Measurements from ENCODE around the gene RNF224. TPM values are rescaled to one million over a fixed set of nuclear protein-coding genes. Genes with fewer than 3 reads are reported as not detected.

Gene RNF224
- total and polyA plus RNA-seq, 2 of the 13 experiments (the other 11 are each of a cell fraction or from before 2014, with no cell fraction given): 0.09 TPM; not detected in 1

GRCh38 chr9:137253717-137254623 is 26.7 kb downstream of the RNF224 start:
- ATAC-seq: peak; percentile 46
- H4K20me1 ChIP-seq (ENCODE audit: insufficient read depth, low read length): no peaks in the 10 kb centered on the region
- intact Hi-C loops (cut with micrococcal nuclease; ENCODE audit: unreplicated experiment): no loop called here
- no peaks in the 10 kb centered on the region for H3K9me3 ChIP-seq (ENCODE audit: low read length)
- in situ Hi-C loops (cut with HindIII; ENCODE audit: extremely low pct_ligation_motif_present, low pct_unique_long_range_greater_than_20kb): no loop called here
- peaks cover 18% of the 10 kb centered on the region for H3K79me2 ChIP-seq (ENCODE audit: insufficient read depth, low read length)
- peak overlapping the region; percentile 79 for H3K4me2 ChIP-seq (ENCODE audit: low read depth, low read length)
- peak overlapping the region; percentile 86 for H3K9ac ChIP-seq (ENCODE audit: insufficient read depth, low read depth, low read length)
- H3K36me3 ChIP-seq (replicated peaks in 1 of 2; ENCODE audit: control insufficient read depth in 1 of 2, insufficient read depth in 2 of 2, low read length in 2 of 2): peaks cover 9 to 13% of the 10 kb centered on the region in 2 experiments; a peak in 4 of 5 replicates
- H3K4me1 ChIP-seq (ENCODE audit: insufficient read depth, low read length): peaks cover 66% of the 10 kb centered on the region
- no peak for DNase-seq (ENCODE audit: low spot score)
- ChIA-PET POLR2A (interaction anchor here (0.8 to 14.2 kb wide), 18 partner anchors 11 to 198 kb away, joined by 3 to 317 read pairs (median 4); partner anchors contain the start of genes ANAPC2, ENTPD8, EXD3 and NOXA1), CTCF (ENCODE audit: low intra/inter-chr PET ratio, low total read pairs) (no interaction called here)
- no peak for FAIRE-seq
- H3K4me3 ChIP-seq (replicated peaks in 1 of 3; ENCODE audit: insufficient read depth in 1 of 3, low read depth in 2 of 3, low read length in 3 of 3): peak overlapping the region; percentile 90 to 91 (median 91)
- H3K27me3 ChIP-seq (ENCODE audit: control insufficient read depth in 1 of 2, insufficient read depth in 2 of 2, low read length in 2 of 2): no peaks in the 10 kb centered on the region; a peak in 1 of 5 replicates
- WGBS (ENCODE audit: low lambda C conversion rate): 2% methylated on average over 11 of the region's 21 CpGs
- no peak overlapping the region for H2AFZ ChIP-seq (ENCODE audit: low read length)
- peak overlapping the region; percentile 80 for H3K27ac ChIP-seq (ENCODE audit: extremely low read length, insufficient read depth, low read length)
- BruUV-seq (replicated peaks): no TSS peak
- TF ChIP-seq ZNF160 (CRISPR knock-in tag; IDR thresholded peaks at IDR 0.05): no peak
- TF ChIP-seq ZGPAT (CRISPR knock-in tag; IDR thresholded peaks at IDR 0.05): peak; percentile 44
- TF ChIP-seq, protein P1, sequence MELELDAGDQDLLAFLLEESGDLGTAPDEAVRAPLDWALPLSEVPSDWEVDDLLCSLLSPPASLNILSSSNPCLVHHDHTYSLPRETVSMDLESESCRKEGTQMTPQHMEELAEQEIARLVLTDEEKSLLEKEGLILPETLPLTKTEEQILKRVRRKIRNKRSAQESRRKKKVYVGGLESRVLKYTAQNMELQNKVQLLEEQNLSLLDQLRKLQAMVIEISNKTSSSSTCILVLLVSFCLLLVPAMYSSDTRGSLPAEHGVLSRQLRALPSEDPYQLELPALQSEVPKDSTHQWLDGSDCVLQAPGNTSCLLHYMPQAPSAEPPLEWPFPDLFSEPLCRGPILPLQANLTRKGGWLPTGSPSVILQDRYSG (CRISPR knock-in tag; IDR thresholded peaks at IDR 0.05): no peak
- TF ChIP-seq, protein P2, sequence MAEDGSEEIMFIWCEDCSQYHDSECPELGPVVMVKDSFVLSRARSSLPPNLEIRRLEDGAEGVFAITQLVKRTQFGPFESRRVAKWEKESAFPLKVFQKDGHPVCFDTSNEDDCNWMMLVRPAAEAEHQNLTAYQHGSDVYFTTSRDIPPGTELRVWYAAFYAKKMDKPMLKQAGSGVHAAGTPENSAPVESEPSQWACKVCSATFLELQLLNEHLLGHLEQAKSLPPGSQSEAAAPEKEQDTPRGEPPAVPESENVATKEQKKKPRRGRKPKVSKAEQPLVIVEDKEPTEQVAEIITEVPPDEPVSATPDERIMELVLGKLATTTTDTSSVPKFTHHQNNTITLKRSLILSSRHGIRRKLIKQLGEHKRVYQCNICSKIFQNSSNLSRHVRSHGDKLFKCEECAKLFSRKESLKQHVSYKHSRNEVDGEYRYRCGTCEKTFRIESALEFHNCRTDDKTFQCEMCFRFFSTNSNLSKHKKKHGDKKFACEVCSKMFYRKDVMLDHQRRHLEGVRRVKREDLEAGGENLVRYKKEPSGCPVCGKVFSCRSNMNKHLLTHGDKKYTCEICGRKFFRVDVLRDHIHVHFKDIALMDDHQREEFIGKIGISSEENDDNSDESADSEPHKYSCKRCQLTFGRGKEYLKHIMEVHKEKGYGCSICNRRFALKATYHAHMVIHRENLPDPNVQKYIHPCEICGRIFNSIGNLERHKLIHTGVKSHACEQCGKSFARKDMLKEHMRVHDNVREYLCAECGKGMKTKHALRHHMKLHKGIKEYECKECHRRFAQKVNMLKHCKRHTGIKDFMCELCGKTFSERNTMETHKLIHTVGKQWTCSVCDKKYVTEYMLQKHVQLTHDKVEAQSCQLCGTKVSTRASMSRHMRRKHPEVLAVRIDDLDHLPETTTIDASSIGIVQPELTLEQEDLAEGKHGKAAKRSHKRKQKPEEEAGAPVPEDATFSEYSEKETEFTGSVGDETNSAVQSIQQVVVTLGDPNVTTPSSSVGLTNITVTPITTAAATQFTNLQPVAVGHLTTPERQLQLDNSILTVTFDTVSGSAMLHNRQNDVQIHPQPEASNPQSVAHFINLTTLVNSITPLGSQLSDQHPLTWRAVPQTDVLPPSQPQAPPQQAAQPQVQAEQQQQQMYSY (CRISPR knock-in tag; IDR thresholded peaks at IDR 0.05): peak; percentile 42; the same call in 1 of the 2 replicates
- no peak for TF ChIP-seq DZIP1 (CRISPR knock-in tag; IDR thresholded peaks at IDR 0.05)
